Measurements from ENCODE around the gene CENPS.
A peak's percentile ranks its signal among the peaks of the same experiment; 100 is the strongest.
"Not testable (repeated sequence)": the region's sequence is repeated elsewhere in the genome, so short reads cannot be mapped to it uniquely, and the experiment has no call there.

The CENPS gene

GRCh38 chr1:10472220-10473144, 42.2 kb downstream of the CENPS start, which contains the start of gene DFFA:
TSS of gene DFFA (minus strand) at chr1:10472529. CDS start at chr1:10472458, 71 bp downstream.
- H3K4me3 ChIP-seq (ENCODE audit: low read length): peak within 1 kb of the TSS; percentile 75
- peaks cover 15% of the 10 kb centered on the region for H3K36me3 ChIP-seq (ENCODE audit: insufficient read depth, low read length)
- no peaks in the 10 kb centered on the region for H3K9me3 ChIP-seq (ENCODE audit: low read length)
- no peaks in the 10 kb centered on the region for H3K27me3 ChIP-seq (ENCODE audit: insufficient read depth, low read length)
- peak within 1 kb of the TSS; percentile 79 for H2AFZ ChIP-seq (ENCODE audit: low read depth, low read length)
- H3K4me1 ChIP-seq (ENCODE audit: insufficient read depth, low read length): peaks cover 18% of the 10 kb centered on the region

GRCh38 chr1:10473145-10473765, 43.0 kb downstream of the CENPS start:
- Histone ChIP-seq H3K36me3 (ENCODE audit: insufficient read depth, low read length) (peaks cover 8% of the 10 kb centered on the region), H2AFZ (ENCODE audit: low read depth, low read length) (peak overlapping the region; percentile 79), H3K27me3 (ENCODE audit: insufficient read depth, low read length) (no peaks in the 10 kb centered on the region), H3K4me1 (ENCODE audit: insufficient read depth, low read length) (peaks cover 18% of the 10 kb centered on the region), H3K9me3 (ENCODE audit: low read length) (no peaks in the 10 kb centered on the region), H3K4me3 (ENCODE audit: low read length) (no peak overlapping the region)

- H2AFZ ChIP-seq (ENCODE audit: low read depth, low read length): peak overlapping the region; percentile 39
- not testable (repeated sequence) for H3K36me3 ChIP-seq (ENCODE audit: insufficient read depth, low read length); H3K27me3 ChIP-seq (ENCODE audit: insufficient read depth, low read length); H3K9me3 ChIP-seq (ENCODE audit: low read length)
- peaks cover 18% of the 10 kb centered on the region for H3K4me1 ChIP-seq (ENCODE audit: insufficient read depth, low read length)
- peak overlapping the region; percentile 70 for H3K4me3 ChIP-seq (ENCODE audit: low read length)
Observed at GRCh38 chr1:10474309-10474612, 44.0 kb downstream of the CENPS start.

GRCh38 chr1:10474613-10475507, 44.6 kb downstream of the CENPS start, which contains the start of gene PEX14:
TSS of gene PEX14 (plus strand) at chr1:10474950. CDS start at chr1:10474967, 17 bp downstream.
- H3K36me3 ChIP-seq (ENCODE audit: insufficient read depth, low read length): peaks cover 4% of the 10 kb centered on the region
- H2AFZ ChIP-seq (ENCODE audit: low read depth, low read length): peak within 1 kb of the TSS; percentile 39

GRCh38 chr1:10475510-10475909, 45.3 kb downstream of the CENPS start:
- H3K4me3 ChIP-seq (ENCODE audit: low read length): peak overlapping the region; percentile 70
- peaks cover 18% of the 10 kb centered on the region for H3K4me1 ChIP-seq (ENCODE audit: insufficient read depth, low read length)
- peak overlapping the region; percentile 33 for H2AFZ ChIP-seq (ENCODE audit: low read depth, low read length)
- H3K36me3 ChIP-seq (ENCODE audit: insufficient read depth, low read length): peaks cover 4% of the 10 kb centered on the region
- no peaks in the 10 kb centered on the region for H3K27me3 ChIP-seq (ENCODE audit: insufficient read depth, low read length)
- no peaks in the 10 kb centered on the region for H3K9me3 ChIP-seq (ENCODE audit: low read length)

More at GRCh38 chr1:10474613-10475507, 44.6 kb downstream of the CENPS start, which contains the start of gene PEX14:
- no peaks in the 10 kb centered on the region for H3K9me3 ChIP-seq (ENCODE audit: low read length)
- H3K4me1 ChIP-seq (ENCODE audit: insufficient read depth, low read length): peaks cover 18% of the 10 kb centered on the region
- peak within 1 kb of the TSS; percentile 70 for H3K4me3 ChIP-seq (ENCODE audit: low read length)
- no peaks in the 10 kb centered on the region for H3K27me3 ChIP-seq (ENCODE audit: insufficient read depth, low read length)

- Histone ChIP-seq H3K36me3 (ENCODE audit: insufficient read depth, low read length) (peaks cover 7% of the 10 kb centered on the region), H3K4me3 (ENCODE audit: low read length) (no peak overlapping the region), H2AFZ (ENCODE audit: low read depth, low read length) (no peak overlapping the region), H3K27me3 (ENCODE audit: insufficient read depth, low read length) (no peaks in the 10 kb centered on the region), H3K9me3 (ENCODE audit: low read length) (no peaks in the 10 kb centered on the region), H3K4me1 (ENCODE audit: insufficient read depth, low read length) (peaks cover 12% of the 10 kb centered on the region)
Observed at GRCh38 chr1:10479296-10479695, 49.1 kb downstream of the CENPS start.

DNA sequence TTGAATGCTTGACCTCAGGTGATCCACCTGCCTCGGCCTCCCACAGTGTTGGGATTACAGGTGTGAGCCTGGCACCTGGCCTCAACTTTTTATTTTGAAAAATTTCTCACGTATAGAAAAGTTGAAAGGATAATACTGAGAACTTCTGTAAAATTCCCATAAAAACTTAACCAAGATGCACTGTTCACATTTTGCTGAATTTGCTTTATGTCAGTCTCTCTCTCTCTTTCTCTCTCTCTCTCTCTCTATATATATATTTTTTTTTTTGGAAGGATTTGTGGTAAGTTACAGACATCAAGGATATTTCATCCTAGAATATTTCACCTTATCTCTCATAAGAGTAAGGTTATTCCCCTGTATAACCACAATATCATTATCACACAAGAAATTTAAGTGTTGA, 50.4 kb downstream of the CENPS start:
- no peak overlapping the region for H3K4me3 ChIP-seq (ENCODE audit: low read length)
- no peak overlapping the region for H2AFZ ChIP-seq (ENCODE audit: low read depth, low read length)
- H3K27me3 ChIP-seq (ENCODE audit: insufficient read depth, low read length): no peaks in the 10 kb centered on the region
- H3K9me3 ChIP-seq (ENCODE audit: low read length): no peaks in the 10 kb centered on the region
- peaks cover 8% of the 10 kb centered on the region for H3K4me1 ChIP-seq (ENCODE audit: insufficient read depth, low read length)
- peaks cover 8% of the 10 kb centered on the region for H3K36me3 ChIP-seq (ENCODE audit: insufficient read depth, low read length)

GRCh38 chr1:10484521-10484920, 54.3 kb downstream of the CENPS start:
- Histone ChIP-seq H3K36me3 (ENCODE audit: insufficient read depth, low read length) (peaks cover 6% of the 10 kb centered on the region), H3K4me3 (ENCODE audit: low read length) (no peak overlapping the region), H3K4me1 (ENCODE audit: insufficient read depth, low read length) (peaks cover 4% of the 10 kb centered on the region), H3K9me3 (ENCODE audit: low read length) (no peaks in the 10 kb centered on the region), H3K27me3 (ENCODE audit: insufficient read depth, low read length) (no peaks in the 10 kb centered on the region), H2AFZ (ENCODE audit: low read depth, low read length) (no peak overlapping the region)

DNA sequence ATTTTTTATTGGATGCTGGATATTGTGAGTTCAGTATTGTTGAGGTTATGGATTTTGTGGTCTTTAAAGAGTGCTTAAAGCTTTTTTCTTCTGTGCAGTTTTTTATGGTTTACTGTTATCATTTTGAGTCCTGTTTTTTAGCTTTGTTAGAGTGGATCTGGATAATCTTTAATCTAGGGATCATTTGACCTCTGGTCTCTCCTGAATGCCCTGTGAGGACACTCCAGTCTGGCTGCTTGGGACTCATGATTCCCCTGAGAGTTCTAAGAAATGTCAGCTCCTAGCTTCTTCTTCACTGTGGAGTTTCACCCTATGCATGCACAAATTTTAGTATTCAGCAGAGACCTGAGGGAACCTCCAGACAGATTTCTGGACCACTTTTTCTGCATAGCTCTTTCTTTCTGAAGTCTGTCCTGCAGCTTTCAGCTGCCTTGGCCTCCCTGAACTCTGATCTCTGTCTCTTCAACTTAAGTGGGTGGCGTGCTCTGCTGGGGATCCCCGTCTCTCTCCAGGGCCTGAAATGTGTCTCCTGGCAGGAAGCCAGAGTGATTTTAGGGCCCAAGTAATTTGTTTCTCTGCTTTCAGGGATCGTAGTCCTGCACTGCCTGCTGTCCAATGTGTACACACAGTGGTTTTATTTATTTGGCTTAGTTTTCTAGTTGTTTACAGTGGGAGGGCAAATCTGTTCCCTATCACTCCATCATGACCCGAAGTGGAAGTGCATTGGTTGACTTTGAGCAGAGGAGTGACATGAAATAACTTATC, 59.2 kb downstream of the CENPS start:
- Histone ChIP-seq H2AFZ (ENCODE audit: low read depth, low read length) (no peak overlapping the region), H3K36me3 (ENCODE audit: insufficient read depth, low read length) (peaks cover 2% of the 10 kb centered on the region), H3K9me3 (ENCODE audit: low read length) (no peaks in the 10 kb centered on the region), H3K4me3 (ENCODE audit: low read length) (no peak overlapping the region), H3K4me1 (ENCODE audit: insufficient read depth, low read length) (peaks cover 26% of the 10 kb centered on the region), H3K27me3 (ENCODE audit: insufficient read depth, low read length) (no peaks in the 10 kb centered on the region)

GRCh38 chr1:10490286-10490970, 60.2 kb downstream of the CENPS start:
- H3K9me3 ChIP-seq (ENCODE audit: low read length): no peaks in the 10 kb centered on the region
- no peak overlapping the region for H2AFZ ChIP-seq (ENCODE audit: low read depth, low read length)
- H3K27me3 ChIP-seq (ENCODE audit: insufficient read depth, low read length): no peaks in the 10 kb centered on the region
- H3K36me3 ChIP-seq (ENCODE audit: insufficient read depth, low read length): peaks cover under 1% of the 10 kb centered on the region
- H3K4me1 ChIP-seq (ENCODE audit: insufficient read depth, low read length): peaks cover 36% of the 10 kb centered on the region
- peak overlapping the region; percentile 3 for H3K4me3 ChIP-seq (ENCODE audit: low read length)

Data from neuron (in vitro differentiated cells).